Gastroesophageal sphincter (tissue), 4 donors: ENCODE data around the gene SORCS1. TPM values are rescaled to one million over a fixed set of nuclear protein-coding genes. Genes with fewer than 3 reads are reported as not detected.

ENCODE experiments used
- ATAC-seq: fragments of 150-250 bp; one replicate; pipeline ENCODE4 v1.9.1; 2016; ENCODE audit warnings: mild to moderate bottlenecking, moderate library complexity
- H3K27ac ChIP-seq, 4 donors: fragments of 200-600 bp; sonication (generic) in 3 of 4; 1 replicate in 3 of 4; 2 replicates in 1 of 4; pipeline ENCODE4 v1.5.1; 2016 to 2019
- H3K27me3 ChIP-seq: fragments of 200-600 bp; sonication (generic); one replicate; pipeline ENCODE4 v1.5.1; 2019
- H3K36me3 ChIP-seq, 2 donors: fragments of 200-600 bp; sonication (generic); one replicate each; pipeline ENCODE4 v1.5.1; 2019; ENCODE audit warnings: control low read depth in 1 of 2
- H3K4me1 ChIP-seq, 3 donors: fragments of 200-600 bp; sonication (generic); 1 replicate in 2 of 3; 2 replicates in 1 of 3; pipeline ENCODE4 v1.5.1; 2016 to 2019; ENCODE audit warnings: control low read depth in 2 of 3
- H3K4me3 ChIP-seq, 2 donors: fragments of 200-600 bp; sonication (generic); one replicate each; pipeline ENCODE4 v1.5.1; 2019; ENCODE audit warnings: mild to moderate bottlenecking in 1 of 2, moderate library complexity in 1 of 2
- H3K9me3 ChIP-seq, 3 donors: fragments of 200-600 bp; sonication (generic); one replicate each; pipeline ENCODE4 v1.5.1; 2017 to 2019; ENCODE audit warnings: control low read depth in 2 of 3
- CTCF ChIP-seq, 4 experiments: fragments of 200-600 bp in 2 of 4; fragments of 450-650 bp in 2 of 4; sonication (generic) in 1 of 4; IDR thresholded peaks; one replicate each; pipeline ENCODE4 v1.5.1; 2017 to 2019; ENCODE audit warnings: antibody characterized with exemption in 4 of 4, mild to moderate bottlenecking in 2 of 4, moderate library complexity in 2 of 4
- EP300 ChIP-seq: sonication (generic); formaldehyde crosslinking; IDR thresholded peaks from one replicate; pipeline ENCODE4 v1.6.1; 2017; ENCODE audit warnings: antibody characterized with exemption, mild to moderate bottlenecking
- POLR2A ChIP-seq, 2 donors: fragments of 450-650 bp; IDR thresholded peaks; one replicate each; pipeline ENCODE4 v1.6.1; 2017; ENCODE audit warnings: antibody characterized with exemption in 2 of 2, mild to moderate bottlenecking in 2 of 2, moderate library complexity in 1 of 2
- POLR2AphosphoS5 ChIP-seq: sonication (generic); formaldehyde crosslinking; IDR thresholded peaks from one replicate; pipeline ENCODE4 v1.6.1; 2017; ENCODE audit warnings: antibody characterized with exemption
- WGBS, 2 donors: methylation state at CpG; one replicate each; pipeline ENCODE4 v1.1.5; 2018; ENCODE audit warnings: low coverage in 1 of 2; 5-methylcytosine and 5-hydroxymethylcytosine counted together
- total RNA-seq, 4 donors: library from RNA; depleted of rRNA; stranded (reverse); fragments of >200 nt; gene quantifications; one replicate each; pipeline ENCODE4 v1.1.0, GENCODE V29; 2016

SORCS1 gene
- total RNA-seq, 4 donors from 2014 or later: 8.5 to 18.6 (median 10.0) TPM

DNA sequence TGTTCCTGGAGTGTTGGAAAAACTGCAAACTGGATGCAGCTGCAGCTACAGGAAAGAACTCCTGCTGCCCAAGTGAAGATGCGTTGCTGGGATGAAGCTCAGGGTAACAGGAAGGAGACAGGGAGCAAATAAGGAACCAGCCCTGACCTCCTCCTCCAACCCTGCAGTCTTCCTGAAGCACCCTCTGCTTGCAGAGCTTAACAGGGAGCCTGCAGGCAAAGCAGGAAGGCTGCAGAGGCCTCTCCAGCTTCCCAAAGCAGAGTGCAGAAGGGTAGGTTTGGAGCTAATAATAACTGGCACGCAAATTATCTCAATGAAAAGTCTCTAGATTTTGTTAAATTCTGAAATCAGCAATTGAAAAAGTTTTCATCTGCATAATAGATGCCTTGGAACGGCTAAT is 92.5 kb downstream of the SORCS1 start:
- no peak overlapping the region for H3K4me3 ChIP-seq
- no peaks in the 10 kb centered on the region for H3K27me3 ChIP-seq
- no peaks in the 10 kb centered on the region for H3K4me1 ChIP-seq
- 80 to 88% methylated on average over 3 of the region's 3 CpGs for WGBS, 2 donors
- no peak for ATAC-seq
- H3K9me3 ChIP-seq: no peaks in the 10 kb centered on the region
- no peaks in the 10 kb centered on the region for H3K36me3 ChIP-seq
- no peak for TF ChIP-seq EP300
- no peak for TF ChIP-seq POLR2AphosphoS5
- TF ChIP-seq CTCF (IDR thresholded peaks at IDR 0.05): no peak
- TF ChIP-seq POLR2A (IDR thresholded peaks at IDR 0.05): no peak
- H3K27ac ChIP-seq: no peak overlapping the region

GRCh38 chr10:107071301-107071700 is 93.2 kb downstream of the SORCS1 start:
- H3K27ac ChIP-seq: no peak overlapping the region
- 79 to 86% methylated on average over 3 to 4 of the region's 4 CpGs for WGBS, 2 donors
- no peaks in the 10 kb centered on the region for H3K27me3 ChIP-seq
- no peak for TF ChIP-seq CTCF (IDR thresholded peaks at IDR 0.05)
- no peak for TF ChIP-seq POLR2A (IDR thresholded peaks at IDR 0.05)
- no peak for TF ChIP-seq POLR2AphosphoS5
- no peak for TF ChIP-seq EP300
- no peaks in the 10 kb centered on the region for H3K36me3 ChIP-seq
- ATAC-seq: no peak
- H3K4me3 ChIP-seq: no peak overlapping the region
- H3K9me3 ChIP-seq: no peaks in the 10 kb centered on the region
- no peaks in the 10 kb centered on the region for H3K4me1 ChIP-seq

DNA sequence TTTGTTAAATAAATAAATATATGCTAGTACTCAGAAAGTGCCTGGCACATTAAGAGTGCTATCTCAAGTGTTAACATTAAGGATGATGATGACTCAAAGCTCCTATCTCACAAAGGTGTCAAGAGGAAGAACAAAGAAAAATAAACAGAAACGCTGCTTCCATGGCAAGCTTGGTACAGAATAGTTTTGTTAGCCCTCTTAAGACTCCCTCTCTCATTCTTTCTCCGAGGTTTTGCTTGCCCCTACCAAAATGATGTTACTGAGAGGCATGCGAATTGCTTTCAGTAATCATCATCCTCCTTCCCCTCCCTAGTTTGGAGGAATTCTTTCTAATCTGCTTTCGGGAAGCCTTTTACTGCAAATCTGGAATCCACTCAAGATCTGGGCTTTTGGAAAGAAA is 96.7 kb downstream of the SORCS1 start:
- Histone ChIP-seq H3K4me1 (no peaks in the 10 kb centered on the region), H3K36me3 (no peaks in the 10 kb centered on the region), H3K4me3 (no peak overlapping the region), H3K27me3 (no peaks in the 10 kb centered on the region), H3K9me3 (no peaks in the 10 kb centered on the region), H3K27ac (no peak overlapping the region)
- TF ChIP-seq EP300 (no peak), CTCF (IDR thresholded peaks at IDR 0.05) (no peak), POLR2AphosphoS5 (no peak), POLR2A (IDR thresholded peaks at IDR 0.05) (no peak)
- no peak for ATAC-seq
- 28 to 49% methylated on average over 3 to 4 of the region's 4 CpGs for WGBS, 2 donors

DNA sequence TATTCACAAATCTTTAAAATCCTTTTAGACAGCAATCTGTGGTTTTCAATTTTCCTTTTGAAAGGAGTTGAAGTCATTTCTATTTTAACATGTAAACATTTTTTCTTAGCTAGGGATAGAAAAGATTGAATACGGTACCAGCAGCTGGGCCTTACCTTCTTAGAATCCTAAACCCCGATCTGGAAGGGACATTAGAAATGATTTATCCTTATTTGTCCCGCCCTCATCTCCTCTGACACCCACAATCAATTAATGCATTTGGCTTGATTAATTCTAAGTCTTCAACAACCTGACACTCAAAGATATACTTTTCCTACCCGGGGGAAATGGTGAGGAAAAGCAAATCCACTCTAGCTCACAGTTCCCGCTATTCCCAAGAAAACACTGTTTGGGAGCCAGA is 100.4 kb downstream of the SORCS1 start:
- no peak for TF ChIP-seq POLR2A (IDR thresholded peaks at IDR 0.05)
- TF ChIP-seq EP300: no peak
- TF ChIP-seq POLR2AphosphoS5: no peak
- TF ChIP-seq CTCF (IDR thresholded peaks at IDR 0.05): no peak
- H3K27ac ChIP-seq: no peak overlapping the region

GRCh38 chr10:107059872-107060271 is 104.6 kb downstream of the SORCS1 start:
- Histone ChIP-seq H3K9me3 (no peaks in the 10 kb centered on the region), H3K27me3 (no peaks in the 10 kb centered on the region), H3K27ac (no peak overlapping the region), H3K4me1 (no peaks in the 10 kb centered on the region), H3K36me3 (no peaks in the 10 kb centered on the region), H3K4me3 (no peak overlapping the region)
- WGBS, 2 donors: 84 to 85% methylated on average over 3 of the region's 3 CpGs
- TF ChIP-seq POLR2AphosphoS5 (no peak), POLR2A (IDR thresholded peaks at IDR 0.05) (no peak), EP300 (no peak), CTCF (IDR thresholded peaks at IDR 0.05) (no peak)
- no peak for ATAC-seq

More for the DNA sequence above, 100.4 kb downstream of the SORCS1 start:
- no peaks in the 10 kb centered on the region for H3K27me3 ChIP-seq
- no peak for ATAC-seq
- H3K36me3 ChIP-seq: no peaks in the 10 kb centered on the region
- H3K4me1 ChIP-seq: no peaks in the 10 kb centered on the region
- H3K4me3 ChIP-seq: no peak overlapping the region
- WGBS, 2 donors: 63 to 88% methylated on average over 5 of the region's 5 CpGs
- H3K9me3 ChIP-seq: no peaks in the 10 kb centered on the region
